Iris pigment epithelial cell (primary cell): Measurements from ENCODE around the gene IZUMO1.
"Not testable (repeated sequence)": the region's sequence is repeated elsewhere in the genome, so short reads cannot be mapped to it uniquely, and the experiment has no call there.

Experiments
- DNase-seq: peaks from one replicate; pipeline ENCODE4 v3.0.0-alpha.2; 2011; ENCODE audit warnings: low read depth

Gene IZUMO1

GRCh38 chr19:48713041-48713863, 33.5 kb downstream of the IZUMO1 start:
- DNase-seq, result peak; percentile 51

GRCh38 chr19:48711106-48711662, 35.5 kb downstream of the IZUMO1 start:
- no peak for DNase-seq

- no peak for DNase-seq
Observed at GRCh38 chr19:48708471-48708870, 38.2 kb downstream of the IZUMO1 start.

GRCh38 chr19:48705431-48705830, 41.3 kb downstream of the IZUMO1 start:
- no peak for DNase-seq

GRCh38 chr19:48703316-48703715, 43.4 kb downstream of the IZUMO1 start:
- no peak for DNase-seq

GRCh38 chr19:48702701-48703100, 44.0 kb downstream of the IZUMO1 start:
- DNase-seq, result no peak

- peak; percentile 76 for DNase-seq
Observed at GRCh38 chr19:48698046-48698445, 48.7 kb downstream of the IZUMO1 start.

GRCh38 chr19:48696353-48697010, 50.2 kb downstream of the IZUMO1 start:
- DNase-seq, result no peak

GRCh38 chr19:48695743-48696352, 50.9 kb downstream of the IZUMO1 start, which contains the start of gene FUT2:
Gene FUT2, plus strand, starts transcription at chr19:48695971. Its CDS starts 6,986 bp downstream, at chr19:48702957.
- DNase-seq, result no peak

- not testable (repeated sequence) for DNase-seq
Observed at GRCh38 chr19:48693629-48694028, 53.1 kb downstream of the IZUMO1 start.
